K562 (cell line): ENCODE data around the gene SPTBN4. TPM values are rescaled to one million over a fixed set of nuclear protein-coding genes. Genes with fewer than 3 reads are reported as not detected.

ENCODE experiments used
- ATF1 ChIP-seq, 2 experiments: fragments of 450-650 bp in 1 of 2; IDR thresholded peaks; 2 replicates each; pipeline ENCODE4 v1.6.1; 2016; ENCODE audit warnings: missing compliant biosample characterization in 1 of 2, missing genetic modification characterization in 1 of 2
- BCLAF1 ChIP-seq, 2 experiments: fragments of 450-650 bp in 1 of 2; IDR thresholded peaks; 2 replicates each; pipeline ENCODE4 v1.6.1; 2011 to 2017; ENCODE audit warnings: low read depth in 2 of 2, antibody characterized with exemption in 1 of 2, borderline replicate concordance in 1 of 2, low read length in 1 of 2, mild to moderate bottlenecking in 1 of 2, mixed read lengths in 1 of 2; ENCODE audit not compliant: control insufficient read depth in 1 of 2
- BMI1 ChIP-seq: fragments of 150-350 bp; IDR thresholded peaks from 2 replicates; pipeline ENCODE4 v1.6.1; 2014; ENCODE audit warnings: low read length
- ETS1 ChIP-seq: conservative IDR thresholded peaks from 2 replicates; pipeline ENCODE4 v1.6.1; 2011; ENCODE audit warnings: low read depth, mild to moderate bottlenecking, low read length; ENCODE audit not compliant: control insufficient read depth
- FOXP4 ChIP-seq: sonication (generic); formaldehyde crosslinking; IDR thresholded peaks from 2 replicates; pipeline ENCODE4 v1.8.0; 2022; ENCODE audit warnings: mild to moderate bottlenecking, missing genetic modification reagents, borderline replicate concordance
- GABPA ChIP-seq: fragments of 200-800 bp; sonication (Bioruptor generic); conservative IDR thresholded peaks from 2 replicates; pipeline ENCODE4 v1.6.1; 2016; ENCODE audit warnings: low read depth, missing genetic modification characterization, missing compliant biosample characterization
- GTF2A2 ChIP-seq: IDR thresholded peaks from 2 replicates; pipeline ENCODE4 v1.6.1; 2016; ENCODE audit warnings: mild to moderate bottlenecking, missing genetic modification characterization, missing compliant biosample characterization
- GTF2B ChIP-seq: IDR thresholded peaks from 2 replicates; pipeline ENCODE4 v1.6.1; 2011; ENCODE audit not compliant: insufficient read length; ENCODE audit errors: extremely low read depth
- MTF1 ChIP-seq: fragments of 250-450 bp; sonication (Bioruptor Pico); IDR thresholded peaks from 2 replicates; pipeline ENCODE4 v1.9.0; 2021; ENCODE audit warnings: moderate library complexity, mild to moderate bottlenecking, inconsistent platforms, borderline replicate concordance
- STAT5A ChIP-seq: IDR thresholded peaks from 2 replicates; pipeline ENCODE4 v1.6.1; 2012; ENCODE audit warnings: low read length, inconsistent platforms, borderline replicate concordance
- SUPT5H ChIP-seq: fragments of 450-650 bp; IDR thresholded peaks from 2 replicates; pipeline ENCODE4 v1.6.1; 2016
- TFAP4 ChIP-seq: sonication (generic); formaldehyde crosslinking; IDR thresholded peaks from 2 replicates; pipeline ENCODE4 v1.8.0; 2022; ENCODE audit warnings: missing genetic modification reagents, mild to moderate bottlenecking, moderate library complexity, borderline replicate concordance
- THRA ChIP-seq: fragments of 450-650 bp; IDR thresholded peaks from 2 replicates; pipeline ENCODE4 v1.6.1; 2017; ENCODE audit warnings: mild to moderate bottlenecking, moderate library complexity
- ZNF134 ChIP-seq: fragments of 250-450 bp; sonication (Bioruptor Pico); conservative IDR thresholded peaks from 2 replicates; pipeline ENCODE4 v1.4.0; 2020
- polyA plus RNA-seq, 8 experiments: library from polyadenylated mRNA; depleted of rRNA in 4 of 8; stranded (reverse) in 5 of 8; unstranded in 3 of 8; fragments of >200 nt; fragmentation: Nextera tagmentation in 2 of 8; fragmentation: Illumina TruSeq in 1 of 8; extraction: Ambion mirVana in 2 of 8; extraction: Trizol in 1 of 8; gene quantifications; 2 replicates each; pipeline versions ENCODE4 v1.2.1 to v1.2.3, GENCODE V29; 2011 to 2014; ENCODE audit warnings: inconsistent platforms in 1 of 8, missing spikeins in 1 of 8
- total RNA-seq, 7 experiments: library from RNA; depleted of rRNA in 6 of 7; stranded (reverse); fragments of >200 nt in 6 of 7; fragmentation: Illumina TruSeq in 2 of 7; extraction: Trizol in 2 of 7; gene quantifications; 2 replicates each; pipeline versions ENCODE4 v1.2.1 to v1.2.3, GENCODE V29; 2011 to 2021; ENCODE audit warnings: low replicate concordance in 1 of 7

SPTBN4 gene
- total and polyA plus RNA-seq, 9 of the 15 experiments (the other 6 are each of a cell fraction or from before 2014, with no cell fraction given): 0.01 to 1.5 (median 0.86) TPM

GRCh38 chr19:40444000-40444824, 22.6 kb upstream of the SPTBN4 start, which contains the start of gene SERTAD3 (continued):
- TF ChIP-seq TFAP4 (peak; percentile 67), ETS1 (peak; percentile 65; the same call in 1 of the 2 replicates), SUPT5H (peak; percentile 91), STAT5A (no peak), FOXP4 (CRISPR knock-in tag) (peak; percentile 80; the same call in 1 of the 2 replicates), GABPA (tag) (peak; percentile 30; the same call in 1 of the 2 replicates), BMI1 (peak; percentile 91), ATF1 (CRISPR knock-in tag; IDR thresholded peaks at IDR 0.05) (peak; percentile 81), ATF1 (tag; IDR thresholded peaks at IDR 0.05) (peak; percentile 95), MTF1 (CRISPR knock-in tag) (no peak), GTF2A2 (tag) (no peak), BCLAF1 (IDR thresholded peaks at IDR 0.05; ENCODE audit: borderline replicate concordance in 1 of 2, control insufficient read depth in 1 of 2, low read depth in 2 of 2, low read length in 1 of 2) (no peak), ZNF134 (CRISPR knock-in tag) (no peak), GTF2B (no peak), THRA (no peak)
